Hepatocyte (in vitro differentiated cells): ENCODE data around the gene CRMP1.

Source experiments
- EZH2 ChIP-seq: fragments of 200-600 bp; sonication (generic); IDR thresholded peaks from 2 replicates; pipeline ENCODE4 v1.6.1; 2016; ENCODE audit warnings: antibody characterized with exemption, mild to moderate bottlenecking, borderline replicate concordance
- EZH2phosphoT487 ChIP-seq: fragments of 200-600 bp; sonication (generic); IDR thresholded peaks from one replicate; pipeline ENCODE4 v1.6.1; 2018; ENCODE audit warnings: antibody characterized with exemption, mild to moderate bottlenecking, low read depth, moderate library complexity; ENCODE audit not compliant: unreplicated experiment, severe bottlenecking
- TF ChIP-seq, protein P1 (sequence below): fragments of 200-600 bp; sonication (generic); IDR thresholded peaks from 2 replicates; pipeline ENCODE4 v1.5.1; 2016; ENCODE audit warnings: antibody characterized with exemption, mild to moderate bottlenecking; ENCODE audit not compliant: poor library complexity

DNA sequence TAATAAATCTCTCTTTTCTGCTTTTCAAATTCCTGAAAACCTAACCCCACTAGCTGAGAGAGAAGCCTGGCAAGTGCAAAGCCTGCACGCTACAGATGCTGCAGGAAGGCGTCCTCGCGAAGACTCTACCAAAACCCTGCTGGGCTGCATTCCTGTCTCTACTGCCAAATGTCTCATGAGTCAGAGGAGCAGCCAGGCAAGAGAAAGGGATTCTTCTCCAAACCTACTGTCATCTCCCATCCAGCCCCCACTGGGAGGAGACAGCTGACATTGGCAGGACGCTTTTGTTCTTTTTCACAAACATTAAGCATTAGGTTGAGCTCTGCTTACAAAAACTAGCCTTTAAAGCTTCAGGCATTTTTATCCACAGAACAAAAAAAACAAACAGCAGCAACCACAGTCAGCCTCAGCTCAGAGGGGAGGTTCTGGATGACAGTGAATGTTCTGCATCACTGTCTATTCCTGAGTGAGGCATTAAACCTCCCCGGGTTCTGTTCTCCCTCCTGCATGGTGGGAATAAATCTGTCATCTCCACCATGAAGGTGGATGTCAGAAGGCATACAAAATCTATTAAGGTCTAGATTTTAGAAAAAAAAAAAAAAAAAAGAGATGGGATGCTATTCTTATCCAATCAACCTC is 18.0 kb downstream of the CRMP1 start:
- TF ChIP-seq EZH2phosphoT487 (no peak), EZH2 (no peak)
- TF ChIP-seq, protein P1, sequence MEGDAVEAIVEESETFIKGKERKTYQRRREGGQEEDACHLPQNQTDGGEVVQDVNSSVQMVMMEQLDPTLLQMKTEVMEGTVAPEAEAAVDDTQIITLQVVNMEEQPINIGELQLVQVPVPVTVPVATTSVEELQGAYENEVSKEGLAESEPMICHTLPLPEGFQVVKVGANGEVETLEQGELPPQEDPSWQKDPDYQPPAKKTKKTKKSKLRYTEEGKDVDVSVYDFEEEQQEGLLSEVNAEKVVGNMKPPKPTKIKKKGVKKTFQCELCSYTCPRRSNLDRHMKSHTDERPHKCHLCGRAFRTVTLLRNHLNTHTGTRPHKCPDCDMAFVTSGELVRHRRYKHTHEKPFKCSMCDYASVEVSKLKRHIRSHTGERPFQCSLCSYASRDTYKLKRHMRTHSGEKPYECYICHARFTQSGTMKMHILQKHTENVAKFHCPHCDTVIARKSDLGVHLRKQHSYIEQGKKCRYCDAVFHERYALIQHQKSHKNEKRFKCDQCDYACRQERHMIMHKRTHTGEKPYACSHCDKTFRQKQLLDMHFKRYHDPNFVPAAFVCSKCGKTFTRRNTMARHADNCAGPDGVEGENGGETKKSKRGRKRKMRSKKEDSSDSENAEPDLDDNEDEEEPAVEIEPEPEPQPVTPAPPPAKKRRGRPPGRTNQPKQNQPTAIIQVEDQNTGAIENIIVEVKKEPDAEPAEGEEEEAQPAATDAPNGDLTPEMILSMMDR: no peak
